DND-41 (cell line): ENCODE measurements around the gene COL6A5.
"Not testable (repeated sequence)": the region's sequence is repeated elsewhere in the genome, so short reads cannot be mapped to it uniquely, and the experiment has no call there.

ENCODE experiments used
- ATAC-seq: fragments of 200-7000 bp; cut with Tn5 transposase; 3 replicates; pipeline ENCODE4 v1.9.1; 2021; ENCODE audit warnings: low read depth; ENCODE audit not compliant: insufficient read depth
- DNase-seq: peaks from one replicate; pipeline ENCODE4 v3.0.0-alpha.2; 2020
- H2AFZ ChIP-seq: 2 replicates; pipeline ENCODE4 v1.6.0; 2012; ENCODE audit warnings: low read depth, low read length
- H3K27ac ChIP-seq: 2 replicates; pipeline ENCODE4 v1.5.1; 2012; ENCODE audit warnings: low read length, inconsistent platforms
- H3K27me3 ChIP-seq: fragments of 200-600 bp; sonication (generic); 2 replicates; pipeline ENCODE4 v1.6.0; 2012; ENCODE audit warnings: low read length, mild to moderate bottlenecking, inconsistent platforms; ENCODE audit not compliant: insufficient read depth, poor library complexity
- H3K36me3 ChIP-seq: 2 replicates; pipeline ENCODE4 v1.5.1; 2012; ENCODE audit warnings: low read length, inconsistent platforms; ENCODE audit not compliant: insufficient read depth
- H3K4me1 ChIP-seq: 2 replicates; pipeline ENCODE4 v1.5.1; 2012; ENCODE audit warnings: mild to moderate bottlenecking, low read length; ENCODE audit not compliant: insufficient read depth
- H3K4me2 ChIP-seq: 2 replicates; pipeline ENCODE4 v1.6.0; 2012; ENCODE audit warnings: mild to moderate bottlenecking, moderate library complexity, low read length, inconsistent platforms; ENCODE audit not compliant: insufficient read depth
- H3K4me3 ChIP-seq, 2 experiments: fragments of 200-600 bp in 1 of 2; shearing (Covaris generic) in 1 of 2; 2 replicates each; pipeline ENCODE4 v1.5.1; 2012 to 2016; ENCODE audit warnings: inconsistent platforms in 2 of 2, low read length in 2 of 2, mild to moderate bottlenecking in 2 of 2, low read depth in 1 of 2, moderate library complexity in 1 of 2
- H3K79me2 ChIP-seq: 2 replicates; pipeline ENCODE4 v1.6.0; 2012; ENCODE audit warnings: low read length, inconsistent platforms; ENCODE audit not compliant: insufficient read depth
- H3K9ac ChIP-seq: 2 replicates; pipeline ENCODE4 v1.6.0; 2012; ENCODE audit warnings: low read depth, mild to moderate bottlenecking, inconsistent platforms, low read length, moderate library complexity
- H3K9me3 ChIP-seq: 2 replicates; pipeline ENCODE4 v1.5.1; 2012; ENCODE audit warnings: low read length, moderate library complexity, mild to moderate bottlenecking, inconsistent platforms; ENCODE audit not compliant: insufficient read depth, severe bottlenecking
- H4K20me1 ChIP-seq: 2 replicates; pipeline ENCODE4 v1.6.0; 2012; ENCODE audit warnings: low read length; ENCODE audit not compliant: insufficient read depth
- CTCF ChIP-seq: IDR thresholded peaks from 2 replicates; pipeline ENCODE4 v1.5.1; 2012; ENCODE audit warnings: borderline replicate concordance, low read length, moderate library complexity, mild to moderate bottlenecking; ENCODE audit not compliant: poor library complexity, severe bottlenecking; ENCODE audit errors: extremely low read depth
- EZH2 ChIP-seq: IDR thresholded peaks from 3 replicates; pipeline ENCODE4 v1.6.1; 2012; ENCODE audit warnings: borderline replicate concordance, low read depth, mild to moderate bottlenecking, moderate library complexity, low read length, inconsistent platforms; ENCODE audit not compliant: severe bottlenecking

The COL6A5 gene

GRCh38 chr3:130342821-130343661 lies 2.4 kb upstream of the COL6A5 start:
- TF ChIP-seq CTCF, result no peak
- TF ChIP-seq EZH2, result no peak
- H3K36me3 ChIP-seq, result no peaks in the 10 kb centered on the region
- H3K27ac ChIP-seq, result no peak overlapping the region
- no peaks in the 10 kb centered on the region for H3K4me1 ChIP-seq
- ATAC-seq, result no peak
- no peaks in the 10 kb centered on the region for H3K9me3 ChIP-seq
- H3K79me2 ChIP-seq, result no peaks in the 10 kb centered on the region
- H4K20me1 ChIP-seq, result no peaks in the 10 kb centered on the region
- H2AFZ ChIP-seq, result no peak overlapping the region
- DNase-seq, result no peak
- H3K4me2 ChIP-seq, result no peak overlapping the region
- no peak overlapping the region for H3K9ac ChIP-seq
- peaks cover 4% of the 10 kb centered on the region for H3K27me3 ChIP-seq
- no peak overlapping the region for H3K4me3 ChIP-seq

- not testable (repeated sequence) for H3K9ac ChIP-seq, H2AFZ ChIP-seq, H3K9me3 ChIP-seq, H3K4me3 ChIP-seq, ATAC-seq, DNase-seq, H3K4me2 ChIP-seq, H3K36me3 ChIP-seq, H3K4me1 ChIP-seq, H3K27ac ChIP-seq, H3K79me2 ChIP-seq, H3K27me3 ChIP-seq, H4K20me1 ChIP-seq
Observed at GRCh38 chr3:130348258-130348657, 2.8 kb downstream of the COL6A5 start.

- no peak for TF ChIP-seq CTCF
- TF ChIP-seq EZH2, result no peak
- H3K4me3 ChIP-seq, result no peak overlapping the region
- H2AFZ ChIP-seq, result no peak overlapping the region
- DNase-seq, result no peak
- H3K4me1 ChIP-seq, result no peaks in the 10 kb centered on the region
- no peak overlapping the region for H3K9ac ChIP-seq
- H3K79me2 ChIP-seq, result no peaks in the 10 kb centered on the region
- no peak overlapping the region for H3K27ac ChIP-seq
- peaks cover 2% of the 10 kb centered on the region for H3K27me3 ChIP-seq
- no peaks in the 10 kb centered on the region for H4K20me1 ChIP-seq
- H3K9me3 ChIP-seq, result no peaks in the 10 kb centered on the region
- H3K36me3 ChIP-seq, result no peaks in the 10 kb centered on the region
- ATAC-seq, result peak; percentile 37; the same call in 2 of the 3 replicates
- H3K4me2 ChIP-seq, result no peak overlapping the region
Observed at GRCh38 chr3:130354430-130354829, 9.0 kb downstream of the COL6A5 start.

GRCh38 chr3:130374033-130374432 lies 28.6 kb downstream of the COL6A5 start:
- TF ChIP-seq CTCF, result no peak
- no peak for TF ChIP-seq EZH2
- DNase-seq (no peak), ATAC-seq (no peak)
- H4K20me1 ChIP-seq, result no peaks in the 10 kb centered on the region
- H3K27me3 ChIP-seq, result no peaks in the 10 kb centered on the region
- H3K36me3 ChIP-seq, result no peaks in the 10 kb centered on the region
- H2AFZ ChIP-seq, result no peak overlapping the region
- H3K9ac ChIP-seq, result no peak overlapping the region
- no peak overlapping the region for H3K27ac ChIP-seq
- no peaks in the 10 kb centered on the region for H3K4me1 ChIP-seq
- no peaks in the 10 kb centered on the region for H3K9me3 ChIP-seq
- no peaks in the 10 kb centered on the region for H3K79me2 ChIP-seq
- H3K4me2 ChIP-seq, result no peak overlapping the region
- H3K4me3 ChIP-seq, result no peak overlapping the region
